ENCODE data around the gene EPHB2. TPM values are rescaled to one million over a fixed set of nuclear protein-coding genes. Genes with fewer than 3 reads are reported as not detected.

The EPHB2 gene
- total and polyA plus RNA-seq, 2 donors (not counting 1 experiment from before 2014, with no cell fraction given) = 0.07 to 0.39 TPM

- H3K36me3 ChIP-seq (replicated peaks in 1 of 2; ENCODE audit: control extremely low read depth in 1 of 2, control insufficient read depth in 1 of 2, extremely low read depth in 1 of 2, insufficient read depth in 2 of 2, low read length in 1 of 2) = no peaks in the 10 kb centered on the region
- no peaks in the 10 kb centered on the region for H3K79me2 ChIP-seq (ENCODE audit: control insufficient read depth, insufficient read depth, low read length)
- Mint-ChIP-seq H3K4me1 (peaks cover 11% of the 10 kb centered on the region), H3K4me3 (no peak overlapping the region), H3K9me3 (ENCODE audit: insufficient read depth) (no peaks in the 10 kb centered on the region), H3K27ac (no peak overlapping the region), H3K27me3 (peaks cover 27% of the 10 kb centered on the region)
- no peaks in the 10 kb centered on the region for H3K4me1 ChIP-seq (ENCODE audit: control insufficient read depth in 2 of 2, insufficient read depth in 2 of 2, low read length in 2 of 2)
- peaks cover 0 to 9% (median 2%) of the 10 kb centered on the region in 3 donors for H3K9me3 ChIP-seq (ENCODE audit: control extremely low read depth in 1 of 3, control insufficient read depth in 2 of 3, insufficient read depth in 1 of 3, low read length in 2 of 3)
- no peak overlapping the region for H3K9ac ChIP-seq (ENCODE audit: low read length)
- TF ChIP-seq EZH2 (IDR thresholded peaks at IDR 0.05; ENCODE audit: borderline replicate concordance, insufficient read depth, low read depth, low read length, poor library complexity, severe bottlenecking) (no peak), CTCF (IDR thresholded peaks at IDR 0.05) (no peak)
- no peak overlapping the region for H3K4me3 ChIP-seq (ENCODE audit: control extremely low read depth in 1 of 5, extremely low read depth in 1 of 5, insufficient read depth in 1 of 5, low read depth in 2 of 5, low read length in 4 of 5)
- DNase-seq (no peak), ATAC-seq (ENCODE audit: low read depth) (no peak)
- POLR2A ChIA-PET = no interaction called here
- no peak overlapping the region for H3K4me2 ChIP-seq (replicated peaks; ENCODE audit: low read depth, low read length, poor library complexity, severe bottlenecking)
- 91% methylated on average over 6 of the region's 7 CpGs for WGBS (ENCODE audit: insufficient coverage)
- H2AFZ ChIP-seq (ENCODE audit: insufficient read depth, low read depth, low read length, poor library complexity, severe bottlenecking) = no peak overlapping the region
- H4K20me1 ChIP-seq (ENCODE audit: control insufficient read depth, insufficient read depth, low read length, poor library complexity, severe bottlenecking) = no peaks in the 10 kb centered on the region
- CTCF ChIA-PET = no interaction called here
- intact Hi-C loops (cut with micrococcal nuclease) = no loop called here
- H3K27me3 ChIP-seq (replicated peaks in 1 of 4; ENCODE audit: control extremely low read depth in 1 of 4, control insufficient read depth in 3 of 4, insufficient read depth in 4 of 4, low read length in 3 of 4) = peaks cover 0 to 5% (median 0%) of the 10 kb centered on the region in 4 experiments
- no peak overlapping the region for H3K27ac ChIP-seq (ENCODE audit: low read length in 2 of 2)
Observed at GRCh38 chr1:22863766-22864165, 153.1 kb downstream of the EPHB2 start.

GRCh38 chr1:22864886-22865285 lies 154.2 kb downstream of the EPHB2 start:
- ChIA-PET POLR2A (no interaction called here), CTCF (no interaction called here)
- Histone ChIP-seq H3K79me2 (ENCODE audit: control insufficient read depth, insufficient read depth, low read length) (no peaks in the 10 kb centered on the region), H3K4me1 (ENCODE audit: control insufficient read depth in 2 of 2, insufficient read depth in 2 of 2, low read length in 2 of 2) (no peaks in the 10 kb centered on the region), H3K27ac (ENCODE audit: low read length in 2 of 2) (no peak overlapping the region), H3K4me3 (ENCODE audit: control extremely low read depth in 1 of 5, extremely low read depth in 1 of 5, insufficient read depth in 1 of 5, low read depth in 2 of 5, low read length in 4 of 5) (no peak overlapping the region), H3K9me3 (ENCODE audit: control extremely low read depth in 1 of 3, control insufficient read depth in 2 of 3, insufficient read depth in 1 of 3, low read length in 2 of 3) (peaks cover 0 to 9% (median 2%) of the 10 kb centered on the region in 3 donors), H2AFZ (ENCODE audit: insufficient read depth, low read depth, low read length, poor library complexity, severe bottlenecking) (no peak overlapping the region), H3K27me3 (replicated peaks in 1 of 4; ENCODE audit: control extremely low read depth in 1 of 4, control insufficient read depth in 3 of 4, insufficient read depth in 4 of 4, low read length in 3 of 4) (peaks cover 0 to 6% (median 2%) of the 10 kb centered on the region in 4 experiments), H3K9ac (ENCODE audit: low read length) (no peak overlapping the region), H3K4me2 (replicated peaks; ENCODE audit: low read depth, low read length, poor library complexity, severe bottlenecking) (no peak overlapping the region), H3K36me3 (replicated peaks in 1 of 2; ENCODE audit: control extremely low read depth in 1 of 2, control insufficient read depth in 1 of 2, extremely low read depth in 1 of 2, insufficient read depth in 2 of 2, low read length in 1 of 2) (no peaks in the 10 kb centered on the region), H4K20me1 (ENCODE audit: control insufficient read depth, insufficient read depth, low read length, poor library complexity, severe bottlenecking) (no peaks in the 10 kb centered on the region)
- WGBS (ENCODE audit: insufficient coverage) = 97% methylated on average over 16 of the region's 24 CpGs
- Mint-ChIP-seq H3K27me3 (peaks cover 37% of the 10 kb centered on the region), H3K27ac (no peak overlapping the region), H3K9me3 (ENCODE audit: insufficient read depth) (no peaks in the 10 kb centered on the region), H3K4me1 (peaks cover 9% of the 10 kb centered on the region), H3K4me3 (no peak overlapping the region)
- DNase-seq (no peak), ATAC-seq (ENCODE audit: low read depth) (no peak)
- TF ChIP-seq CTCF (IDR thresholded peaks at IDR 0.05) (no peak), EZH2 (IDR thresholded peaks at IDR 0.05; ENCODE audit: borderline replicate concordance, insufficient read depth, low read depth, low read length, poor library complexity, severe bottlenecking) (no peak)
- intact Hi-C loops (cut with micrococcal nuclease) = no loop called here

Measured in B cell (primary cell).